HG03064 (cell line): ENCODE measurements around the gene EXOC7.
"Not testable (repeated sequence)": the region's sequence is repeated elsewhere in the genome, so short reads cannot be mapped to it uniquely, and the experiment has no call there.

Experiments used
- ATAC-seq: cut with Tn5 transposase; IDR thresholded peaks from one replicate; pipeline ENCODE4 v1.9.1; 2021; ENCODE audit warnings: low read depth; ENCODE audit not compliant: unreplicated experiment

EXOC7 gene

DNA sequence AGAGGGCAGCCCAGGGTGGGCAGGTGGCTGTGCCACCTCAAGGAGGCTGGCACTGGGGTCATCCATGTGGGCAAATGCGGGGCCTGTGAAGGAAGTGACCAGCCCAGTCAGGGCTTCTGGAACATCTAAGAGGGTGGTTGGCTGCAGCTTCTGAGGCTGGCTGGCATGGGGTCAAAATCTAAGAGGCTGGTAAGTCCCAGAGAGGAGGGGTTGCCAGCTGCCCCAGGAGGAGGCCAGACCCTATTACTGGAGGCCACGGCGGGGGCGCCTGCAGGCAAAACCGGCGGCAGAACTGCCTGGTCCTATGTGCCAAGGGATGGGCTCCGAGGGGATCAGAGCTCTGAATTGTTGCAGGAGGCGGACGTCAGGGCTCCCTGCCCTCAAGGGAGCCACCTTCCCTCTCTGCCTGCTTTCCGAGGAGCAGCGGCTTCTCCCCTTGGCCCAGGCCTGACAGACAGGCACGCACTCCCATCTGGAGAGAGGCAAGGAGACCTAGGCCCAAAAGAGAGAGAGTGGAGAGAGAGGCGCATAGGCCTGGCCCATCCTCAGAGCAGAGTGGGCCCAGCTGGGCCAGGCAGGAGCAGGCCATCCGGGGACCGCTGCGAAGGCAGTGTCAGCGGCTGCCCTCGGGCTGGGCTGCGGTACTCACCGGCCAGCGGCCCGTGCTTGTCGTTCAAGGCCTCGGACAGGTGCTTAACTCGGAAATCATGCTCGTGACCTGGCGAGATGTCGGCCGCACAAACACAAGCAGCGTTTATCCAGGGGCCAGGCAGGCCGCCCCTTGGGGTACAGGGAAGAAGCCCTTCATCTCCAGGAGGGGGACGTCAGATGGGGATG is 13.7 kb downstream of the EXOC7 start:
- no peak for ATAC-seq

DNA sequence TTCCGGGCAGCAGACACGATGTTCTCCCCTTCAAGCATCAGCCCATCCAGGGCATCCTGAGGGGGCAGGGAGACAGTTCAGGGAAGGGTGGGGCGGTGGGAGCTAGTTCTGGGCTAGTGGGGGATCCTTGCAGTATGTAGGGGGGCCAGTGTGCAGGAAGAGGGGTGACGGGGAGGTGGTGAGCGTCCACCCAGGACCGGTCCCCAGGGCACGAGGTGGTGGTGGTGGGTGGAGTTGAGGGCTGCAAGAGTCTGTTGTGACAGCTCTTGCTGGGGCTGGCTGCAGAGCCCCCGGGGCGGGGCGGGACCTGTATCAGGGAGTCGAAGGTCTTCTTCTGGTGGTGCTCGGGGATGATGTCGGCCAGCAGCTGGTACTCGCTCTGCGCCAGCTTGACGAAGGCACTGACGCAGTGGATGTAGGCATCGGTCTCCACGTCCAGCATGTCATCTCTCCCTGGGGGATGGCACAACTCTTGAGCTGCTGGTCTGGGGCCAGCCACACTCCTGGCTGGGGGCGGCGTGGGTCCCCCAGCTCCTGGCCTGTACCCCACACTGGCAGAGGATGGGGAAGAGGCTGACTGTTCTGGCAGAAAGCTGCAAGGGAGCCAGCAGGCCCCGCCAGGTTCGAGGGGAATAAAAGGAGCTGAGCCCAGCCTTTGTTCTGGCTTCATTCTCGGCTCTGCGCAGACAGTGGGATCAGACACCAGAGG is 14.6 kb downstream of the EXOC7 start:
- ATAC-seq: no peak

DNA sequence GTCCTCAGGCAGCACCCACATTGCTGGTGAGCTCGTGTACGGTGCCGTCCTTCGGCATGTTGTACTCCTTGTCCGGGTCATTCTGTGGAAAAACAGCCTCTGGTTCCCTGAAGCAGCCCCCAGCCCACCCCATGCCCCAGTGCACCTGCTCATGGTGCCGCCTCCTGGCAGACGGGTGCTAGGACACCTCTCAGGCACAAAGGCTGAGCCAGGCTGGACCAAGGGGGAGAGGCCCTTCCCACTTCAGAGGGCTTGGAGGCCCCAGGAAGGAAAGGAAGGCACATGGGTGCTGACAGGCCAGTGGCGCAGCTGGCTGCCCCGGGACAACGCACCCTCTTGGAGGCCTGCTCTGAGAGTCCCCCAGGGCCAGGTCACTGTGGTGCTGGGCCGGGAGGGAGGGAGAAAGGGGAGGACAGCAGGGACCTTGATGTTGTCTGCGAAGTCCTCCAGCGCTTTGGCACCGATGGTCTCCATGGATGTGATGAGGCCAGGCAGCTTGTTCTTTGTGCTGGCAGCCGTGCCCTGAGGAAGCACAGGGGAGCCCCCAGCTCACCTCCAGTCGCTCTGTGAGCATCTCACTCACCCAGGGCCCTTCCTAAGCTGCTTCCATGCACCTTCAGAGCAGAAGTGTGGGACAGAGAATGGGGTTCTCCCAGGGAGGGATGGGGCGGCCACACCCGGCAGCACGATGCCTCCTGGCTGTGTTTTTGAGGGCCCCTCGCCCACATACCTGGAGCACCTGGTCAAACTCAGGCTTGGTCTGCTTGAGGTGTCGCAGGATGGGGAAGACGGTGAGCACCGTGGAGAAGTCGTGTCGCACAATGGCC is 15.3 kb downstream of the EXOC7 start:
- ATAC-seq: no peak

DNA sequence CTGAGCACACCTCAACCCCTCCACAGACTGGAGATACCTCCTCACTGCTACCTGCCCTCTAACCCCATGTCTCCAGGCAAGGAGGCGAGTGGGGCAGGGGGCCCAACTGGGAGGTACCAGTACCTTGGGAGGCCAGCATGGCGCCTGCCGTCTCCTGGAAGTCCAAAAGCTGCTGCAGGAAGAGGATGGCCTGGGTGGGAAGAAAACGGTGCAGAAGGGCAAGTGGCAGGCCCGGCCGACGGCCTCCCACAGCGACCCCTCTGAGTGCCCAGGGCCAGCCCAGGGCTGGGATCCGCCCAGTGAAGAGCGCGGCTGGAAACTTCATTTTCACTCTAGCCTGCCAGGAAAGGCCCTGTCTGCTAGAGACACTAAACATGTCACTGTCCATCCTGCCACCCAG is 16.1 kb downstream of the EXOC7 start:
- no peak for ATAC-seq

DNA sequence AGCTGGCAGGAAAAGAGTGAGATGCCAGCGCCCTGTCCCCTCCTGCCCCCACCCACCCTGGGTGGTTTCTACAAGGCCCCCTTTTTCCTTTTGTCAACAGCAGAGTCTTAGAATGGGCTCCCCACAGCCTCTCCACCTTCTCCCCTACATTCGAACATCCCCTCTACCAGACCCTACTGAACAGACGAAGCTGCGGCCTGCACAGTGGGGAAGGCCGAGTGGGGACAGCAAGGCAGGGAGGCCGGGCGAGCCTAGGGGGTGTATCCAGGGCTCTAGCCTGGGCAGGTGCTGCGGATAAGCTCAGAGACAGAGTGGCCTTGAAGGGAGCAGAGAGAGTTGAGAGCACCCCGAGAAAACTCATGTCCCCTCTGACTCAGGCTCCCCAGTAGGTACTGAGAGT is 17.2 kb downstream of the EXOC7 start:
- ATAC-seq: no peak

DNA sequence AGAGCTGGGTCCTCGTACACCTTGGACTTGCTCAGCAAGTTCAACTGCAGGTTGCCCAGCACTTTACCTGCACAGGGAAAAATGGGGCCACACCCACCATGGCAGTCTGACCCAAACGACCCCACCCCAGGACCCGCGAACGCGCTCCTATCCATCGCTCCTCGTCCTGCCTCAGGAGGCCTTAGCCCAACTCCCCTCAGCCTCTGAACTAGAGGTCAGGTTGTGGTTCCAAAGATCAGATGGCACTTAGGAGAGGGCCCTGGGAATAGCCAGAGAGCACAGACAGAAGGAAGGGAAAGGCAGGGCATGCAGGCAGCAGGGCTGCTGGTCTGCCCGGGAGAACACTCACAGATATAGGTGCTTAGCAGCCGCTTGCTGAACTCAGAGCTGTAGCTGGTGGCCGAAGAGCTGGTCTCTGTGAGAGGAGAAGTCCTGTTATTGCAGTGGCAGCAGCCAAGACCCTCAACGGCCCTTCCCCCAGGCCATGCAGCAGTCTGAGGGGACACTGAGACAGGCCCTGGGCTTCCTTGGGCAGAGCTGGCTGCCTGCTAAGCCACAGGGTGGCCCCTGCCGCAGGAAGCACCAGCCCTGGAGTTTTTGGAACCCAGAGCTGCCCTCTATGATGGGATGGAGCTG is 17.7 kb downstream of the EXOC7 start:
- ATAC-seq: no peak

DNA sequence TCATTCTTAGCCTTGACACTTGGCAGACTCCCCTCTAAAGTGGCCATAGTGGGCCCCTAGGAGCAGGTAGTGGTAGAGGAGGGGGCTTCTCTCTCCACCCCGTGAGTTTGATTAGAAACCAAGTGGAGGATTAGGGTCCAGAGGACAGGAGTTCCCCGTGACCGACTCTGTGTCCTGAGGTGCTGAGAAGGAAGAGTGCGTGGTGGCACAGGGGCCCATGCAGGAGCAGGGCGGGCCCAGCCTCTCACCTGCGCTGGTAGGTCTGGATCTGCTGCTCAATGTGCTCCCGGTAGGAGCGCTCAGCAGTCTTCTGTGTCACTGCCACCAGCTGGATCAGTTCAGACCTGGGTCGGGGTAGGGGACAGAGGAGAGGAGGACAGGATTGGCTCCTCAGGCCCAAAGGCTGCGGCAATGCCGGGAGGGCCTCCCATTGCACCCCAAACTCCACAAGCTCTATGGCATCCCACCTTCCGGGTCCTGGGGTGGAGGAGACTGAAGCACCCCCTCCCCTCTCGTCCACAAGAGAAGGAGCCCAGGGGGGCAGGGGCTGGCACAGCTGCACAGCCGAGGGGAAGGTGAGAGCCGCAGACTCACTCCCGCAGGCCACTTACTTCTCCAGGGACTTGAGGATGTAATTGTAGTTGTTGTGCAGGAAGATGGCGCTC is 18.4 kb downstream of the EXOC7 start:
- ATAC-seq: no peak

DNA sequence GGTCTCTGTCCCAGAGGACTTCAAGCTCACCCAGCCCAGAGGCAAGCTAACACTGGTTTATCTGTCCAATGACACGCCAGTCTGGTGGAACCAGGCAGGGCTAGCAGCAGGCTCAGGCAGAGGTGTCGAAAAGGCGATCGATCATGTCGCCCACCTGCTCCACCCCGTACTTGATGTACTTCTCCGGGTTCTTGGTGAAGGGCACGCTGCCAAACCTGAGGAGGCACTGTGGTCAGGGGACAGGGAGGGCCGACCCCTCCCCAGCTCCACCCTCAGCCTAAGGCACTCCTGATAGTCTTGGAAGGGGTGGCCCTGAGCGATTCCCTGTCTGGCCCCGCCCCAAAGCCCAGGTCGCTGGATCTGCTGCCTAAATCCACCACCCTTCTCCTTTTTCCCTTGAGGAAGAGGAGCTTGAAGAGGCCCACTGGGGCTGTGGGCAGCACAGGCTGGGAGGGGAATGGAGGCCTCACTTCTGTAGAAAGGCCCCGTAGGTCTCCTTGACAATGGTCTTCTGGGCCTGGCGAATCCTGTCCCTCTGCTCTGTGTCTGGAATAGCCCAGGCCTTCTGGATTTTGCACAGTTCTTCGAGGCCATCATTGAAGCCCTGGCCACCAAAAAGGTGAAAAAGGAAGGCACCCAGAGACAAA is 19.9 kb downstream of the EXOC7 start:
- no peak for ATAC-seq

DNA sequence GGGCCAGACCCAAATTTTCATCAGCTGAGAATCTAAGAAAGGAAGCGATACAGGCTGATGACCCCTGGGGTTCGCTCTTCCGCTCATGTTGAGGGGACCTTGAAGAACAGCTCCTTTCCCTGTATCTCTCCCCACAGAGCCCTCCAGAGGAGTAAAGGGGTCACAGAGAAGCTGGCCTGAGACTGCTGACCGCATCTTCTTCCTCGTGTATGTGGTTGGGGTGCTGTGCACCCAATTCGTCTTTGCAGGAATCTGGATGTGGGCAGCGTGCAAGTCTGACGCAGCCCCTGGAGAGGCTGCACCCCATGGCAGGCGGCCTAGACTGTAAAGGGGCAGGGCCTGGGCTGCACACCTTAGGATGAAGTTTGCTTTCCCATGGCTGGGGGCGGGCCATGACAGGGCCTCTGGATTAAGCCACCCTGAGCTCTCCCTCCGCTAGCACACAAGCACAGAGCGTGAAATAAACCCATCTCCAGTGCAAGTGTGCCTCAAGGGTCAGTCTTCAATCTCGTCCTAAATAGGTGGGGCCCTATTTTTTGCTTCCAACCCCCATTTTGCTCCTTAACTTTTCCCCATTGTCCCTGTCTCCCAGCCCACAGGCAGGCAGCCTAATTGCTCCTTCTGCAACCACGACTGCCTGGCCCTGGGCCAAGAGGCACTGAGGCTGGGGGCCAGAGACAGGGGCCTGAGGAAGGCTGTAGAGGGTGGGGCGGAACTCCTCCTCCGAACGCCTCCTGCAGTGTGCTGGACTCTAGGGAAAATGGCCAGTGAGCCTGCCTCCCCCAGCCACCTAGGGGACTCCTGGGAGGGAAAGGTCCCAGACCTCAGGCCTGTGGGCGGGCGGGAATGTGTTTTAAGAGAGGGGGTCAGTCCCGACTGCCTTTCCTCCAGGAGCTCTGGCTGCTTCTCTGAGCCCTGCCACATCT is 21.0 kb downstream of the EXOC7 start:
- no peak for ATAC-seq

DNA sequence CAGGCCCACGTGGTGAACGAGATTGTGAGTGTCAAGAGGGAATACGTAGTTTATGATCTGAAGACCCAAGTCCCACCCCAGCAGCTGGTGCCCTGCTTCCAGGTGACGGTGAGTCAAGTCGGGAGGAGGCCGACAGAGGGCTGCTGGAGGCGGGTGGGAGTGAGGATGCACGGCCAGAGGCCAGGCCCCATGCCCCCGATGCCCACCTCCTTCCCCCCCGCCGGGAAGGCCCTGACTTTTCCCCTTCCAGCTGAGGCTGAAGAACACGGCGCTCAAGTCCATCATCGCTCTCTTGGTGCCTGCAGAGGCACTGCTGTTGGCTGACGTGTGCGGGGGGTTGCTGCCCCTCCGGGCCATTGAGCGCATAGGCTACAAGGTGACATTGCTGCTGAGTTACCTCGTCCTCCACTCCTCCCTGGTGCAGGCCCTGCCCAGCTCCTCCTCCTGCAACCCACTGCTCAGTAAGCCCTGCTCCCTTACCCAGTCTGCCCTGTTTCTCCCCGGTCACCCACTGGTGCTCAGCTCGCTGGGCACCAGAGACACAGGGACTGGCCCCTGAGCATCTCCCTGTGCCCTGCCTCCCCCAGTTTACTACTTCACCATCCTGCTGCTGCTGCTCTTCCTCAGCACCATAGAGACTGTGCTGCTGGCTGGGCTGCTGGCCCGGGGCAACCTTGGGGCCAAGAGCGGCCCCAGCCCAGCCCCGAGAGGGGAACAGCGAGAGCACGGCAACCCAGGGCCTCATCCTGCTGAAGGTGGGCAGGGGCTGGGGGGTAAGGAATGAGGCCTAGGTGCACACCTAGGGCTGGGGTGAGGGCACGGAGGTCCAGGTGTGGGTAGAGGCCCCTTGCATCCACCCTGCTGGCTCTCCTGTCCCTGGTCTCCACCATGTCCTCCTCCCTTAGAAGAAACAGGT is 22.0 kb downstream of the EXOC7 start:
- ATAC-seq: no peak

DNA sequence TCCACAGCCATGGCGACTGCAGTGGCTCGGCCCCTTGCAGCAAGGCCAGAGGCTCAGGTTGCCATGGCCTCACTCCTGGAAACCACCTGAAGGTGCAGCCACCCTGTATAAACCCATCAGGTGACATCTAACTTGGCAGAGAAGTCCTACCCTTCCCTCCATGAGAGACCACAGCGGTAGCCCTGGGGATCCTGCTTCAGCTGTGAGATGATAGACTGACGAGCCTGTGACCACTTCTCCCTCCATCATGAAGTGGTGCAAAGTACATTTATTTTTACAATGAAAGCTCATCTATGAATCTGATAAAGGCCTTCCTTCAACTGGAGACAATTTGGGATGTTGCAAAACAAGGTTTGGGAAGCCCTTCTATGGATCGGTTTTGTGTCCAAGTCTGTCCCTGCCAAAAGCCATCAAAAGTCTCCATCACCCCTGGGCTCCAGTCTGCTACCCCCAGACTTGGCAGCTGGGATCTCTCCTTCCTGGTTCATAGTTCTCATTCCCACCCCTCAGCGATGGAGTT is 22.8 kb downstream of the EXOC7 start:
- no peak for ATAC-seq

DNA sequence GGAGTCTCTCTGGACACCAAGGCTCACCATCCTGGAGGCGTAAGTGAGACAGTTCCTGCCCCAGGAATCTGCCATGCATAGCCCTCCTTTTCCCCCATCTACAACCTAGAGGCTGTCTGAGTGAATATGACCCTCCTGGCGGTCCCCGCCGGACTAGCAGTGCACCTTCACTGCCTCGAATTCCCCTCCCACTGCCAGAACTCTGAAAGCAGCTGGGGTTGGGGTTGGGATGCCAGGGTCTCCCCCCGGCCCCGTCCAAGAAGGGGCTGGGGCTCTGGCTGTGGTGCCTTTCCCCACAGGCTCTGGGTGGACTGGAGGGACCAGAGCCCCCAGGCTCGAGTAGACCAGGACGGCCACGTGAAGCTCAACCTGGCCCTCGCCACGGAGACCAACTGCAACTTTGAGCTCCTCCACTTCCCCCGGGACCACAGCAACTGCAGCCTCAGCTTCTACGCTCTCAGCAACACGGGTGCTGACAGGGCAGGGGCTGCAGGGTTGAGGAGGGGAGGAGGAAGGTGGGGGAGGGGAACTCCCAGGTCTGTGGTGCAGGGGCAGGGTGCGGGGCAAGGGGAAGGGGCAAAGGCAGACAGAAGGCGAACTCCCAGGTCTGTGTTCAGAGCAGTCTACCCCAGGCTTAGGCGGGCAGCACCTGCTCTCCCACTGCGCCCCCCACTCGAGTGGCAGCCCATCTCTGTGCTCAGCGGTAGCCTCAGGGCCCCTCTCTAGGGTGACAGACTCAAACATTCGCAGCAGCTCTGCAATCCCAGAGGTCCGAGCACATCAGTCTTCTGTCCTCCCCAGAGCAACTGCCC is 23.4 kb downstream of the EXOC7 start:
- no peak for ATAC-seq

DNA sequence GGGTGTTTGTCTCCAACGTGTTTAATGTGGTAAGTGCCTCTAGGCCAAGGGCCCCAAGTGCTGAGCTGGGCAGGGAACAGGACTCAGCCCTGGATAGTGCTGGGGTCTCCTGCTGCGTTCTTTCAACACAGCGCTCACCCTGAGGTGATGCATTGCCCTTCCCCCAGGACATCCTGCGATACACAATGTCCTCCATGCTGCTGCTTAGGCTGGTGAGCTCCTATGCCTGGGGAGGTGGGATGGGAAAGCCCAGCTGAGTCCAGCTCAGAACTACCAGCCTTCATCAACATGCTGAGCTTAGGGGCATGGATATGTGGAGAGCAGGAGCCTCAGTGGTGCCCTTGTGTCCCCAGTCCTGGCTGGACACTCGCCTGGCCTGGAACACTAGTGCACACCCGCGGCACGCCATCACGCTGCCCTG is 24.0 kb downstream of the EXOC7 start:
- no peak for ATAC-seq

DNA sequence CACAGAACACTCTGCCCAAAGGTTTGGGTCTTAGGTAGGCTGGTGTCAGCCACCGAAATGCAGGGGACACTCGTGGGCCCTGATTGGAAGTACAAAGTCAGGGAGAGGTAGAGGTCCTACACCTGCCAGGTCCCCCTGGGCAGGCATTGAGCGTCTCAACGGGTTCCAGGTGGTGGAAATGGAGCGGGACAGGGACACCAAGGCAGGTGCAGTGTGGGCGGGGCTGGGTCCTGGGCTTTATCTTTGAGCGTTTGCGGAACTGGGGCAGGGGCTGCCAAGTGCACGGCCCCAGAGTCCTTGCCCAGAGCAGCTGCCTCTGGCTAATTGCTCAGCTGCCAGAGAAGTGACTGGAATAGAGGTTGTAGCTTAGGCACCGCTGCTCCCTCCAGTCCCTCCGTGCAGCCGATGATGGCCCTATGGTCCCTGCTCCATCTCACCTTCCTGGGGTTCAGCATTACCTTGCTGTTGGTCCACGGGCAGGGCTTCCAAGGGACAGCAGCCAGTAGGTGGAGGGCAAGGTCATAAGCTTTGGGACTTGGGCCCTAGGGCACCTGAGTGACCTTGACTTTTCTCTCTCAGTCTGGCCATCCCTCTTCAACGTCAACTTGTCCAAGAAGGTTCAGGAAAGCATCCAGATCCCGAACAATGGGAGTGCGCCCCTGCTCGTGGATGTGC is 24.6 kb downstream of the EXOC7 start, which contains the start of gene ZACN:
TSS of gene ZACN (plus strand) at position 323 of the 675 bp plus-strand sequence. CDS start at position 406, 83 bp downstream.
- no peak for ATAC-seq

DNA sequence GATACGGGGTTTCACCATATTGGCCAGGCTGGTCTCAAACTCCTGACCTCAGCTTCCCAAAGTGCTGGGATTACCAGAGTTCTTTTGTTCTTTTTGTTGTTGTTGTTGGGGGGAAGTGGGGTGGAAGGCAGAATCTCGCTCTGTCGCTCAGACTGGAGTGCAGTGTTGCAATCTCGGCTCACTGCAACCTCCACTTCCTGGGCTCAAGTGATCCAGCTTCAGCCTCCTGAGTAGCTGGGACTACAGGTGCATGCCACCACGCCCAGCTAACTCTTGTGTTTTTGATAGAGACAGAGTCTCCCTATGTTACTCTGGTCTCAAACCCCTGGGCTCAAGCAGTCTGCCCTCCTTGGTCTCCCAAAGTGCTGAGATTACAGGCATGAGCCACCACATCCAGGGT is 25.2 kb downstream of the EXOC7 start:
- ATAC-seq: not testable (repeated sequence)

DNA sequence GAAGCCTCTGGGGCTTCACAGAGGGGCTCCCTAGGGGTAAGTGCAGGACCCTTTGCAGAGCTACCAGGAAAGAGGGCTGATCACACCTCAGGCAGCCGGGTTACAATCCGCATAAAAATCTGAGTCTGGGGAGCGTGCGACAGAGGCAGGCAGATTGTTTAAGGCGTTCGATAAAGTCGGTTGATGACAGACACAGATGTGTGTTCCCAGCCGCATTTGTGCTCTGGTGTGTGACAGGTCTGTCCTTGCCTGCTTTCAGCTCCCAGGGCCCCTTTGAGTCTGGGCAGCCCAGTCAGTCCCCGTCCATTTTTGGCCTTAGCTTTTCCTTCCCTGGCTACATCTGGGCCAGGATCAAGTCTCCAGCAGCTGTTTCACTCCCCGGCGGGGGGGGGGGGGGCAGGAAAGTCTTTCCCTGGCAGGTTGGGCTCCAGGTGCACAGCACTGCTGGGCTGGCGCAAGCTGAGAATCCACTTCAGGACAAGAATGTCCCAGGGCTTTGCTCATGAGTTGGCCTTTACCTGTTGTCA is 25.9 kb downstream of the EXOC7 start:
- no peak for ATAC-seq
